K562 (cell line): Measurements from ENCODE around the gene COP1. TPM values are rescaled to one million over a fixed set of nuclear protein-coding genes. Genes with fewer than 3 reads are reported as not detected.

Source experiments
- STAT5A ChIP-seq: IDR thresholded peaks from 2 replicates; pipeline ENCODE4 v1.6.1; 2012; ENCODE audit warnings: low read length, inconsistent platforms, borderline replicate concordance
- TFE3 ChIP-seq: fragments of 450-650 bp; formaldehyde crosslinking; IDR thresholded peaks from 2 replicates; pipeline ENCODE4 v1.4.0; 2020; ENCODE audit warnings: mild to moderate bottlenecking, mixed read lengths
- ZNF609 ChIP-seq: sonication (generic); formaldehyde crosslinking; IDR thresholded peaks from 2 replicates; pipeline ENCODE4 v1.8.1; 2023; ENCODE audit warnings: missing genetic modification reagents, mild to moderate bottlenecking, borderline replicate concordance
- ZNF76 ChIP-seq: fragments of 250-450 bp; sonication (Bioruptor Pico); IDR thresholded peaks from 2 replicates; pipeline ENCODE4 v1.4.0; 2020; ENCODE audit warnings: mild to moderate bottlenecking, moderate library complexity, borderline replicate concordance
- polyA plus RNA-seq, 8 experiments: library from polyadenylated mRNA; depleted of rRNA in 4 of 8; stranded (reverse) in 5 of 8; unstranded in 3 of 8; fragments of >200 nt; fragmentation: Nextera tagmentation in 2 of 8; fragmentation: Illumina TruSeq in 1 of 8; extraction: Ambion mirVana in 2 of 8; extraction: Trizol in 1 of 8; gene quantifications; 2 replicates each; pipeline versions ENCODE4 v1.2.1 to v1.2.3, GENCODE V29; 2011 to 2014; ENCODE audit warnings: inconsistent platforms in 1 of 8, missing spikeins in 1 of 8
- total RNA-seq, 7 experiments: library from RNA; depleted of rRNA in 6 of 7; stranded (reverse); fragments of >200 nt in 6 of 7; fragmentation: Illumina TruSeq in 2 of 7; extraction: Trizol in 2 of 7; gene quantifications; 2 replicates each; pipeline versions ENCODE4 v1.2.1 to v1.2.3, GENCODE V29; 2011 to 2021; ENCODE audit warnings: low replicate concordance in 1 of 7

The COP1 gene
- total and polyA plus RNA-seq, 9 of the 15 experiments (the other 6 are each of a cell fraction or from before 2014, with no cell fraction given), result 25.8 to 77.7 (median 58.6) TPM

GRCh38 chr1:176043537-176043936, 163.5 kb downstream of the COP1 start (continued):
- no peak for TF ChIP-seq ZNF609 (CRISPR knock-in tag)
- TF ChIP-seq STAT5A, result no peak
- no peak for TF ChIP-seq ZNF76 (CRISPR knock-in tag)
- no peak for TF ChIP-seq TFE3 (CRISPR knock-in tag)
